Measurements from ENCODE around the gene GMDS.

The GMDS gene

GRCh38 chr6:2135401-2135800, 110.0 kb downstream of the GMDS start:
- Histone ChIP-seq H3K9me3 (ENCODE audit: insufficient read depth, low read length) (no peaks in the 10 kb centered on the region), H3K79me2 (ENCODE audit: low read length) (no peaks in the 10 kb centered on the region), H3K27ac (ENCODE audit: low read length) (no peak overlapping the region), H2AFZ (ENCODE audit: low read depth, low read length) (no peak overlapping the region), H4K20me1 (ENCODE audit: insufficient read depth, low read length) (no peaks in the 10 kb centered on the region), H3K4me2 (ENCODE audit: low read length) (no peak overlapping the region), H3K36me3 (replicated peaks; ENCODE audit: low read depth, low read length) (no peaks in the 10 kb centered on the region), H3K4me1 (ENCODE audit: low read length) (no peaks in the 10 kb centered on the region), H3K9ac (ENCODE audit: low read length) (no peak overlapping the region), H3K4me3 (ENCODE audit: low read length) (no peak overlapping the region), H3K27me3 (ENCODE audit: low read depth, low read length) (no peaks in the 10 kb centered on the region)
- no peak for TF ChIP-seq EZH2phosphoT487 (IDR thresholded peaks at IDR 0.05; ENCODE audit: low read depth)
- no peak for TF ChIP-seq CTCF (IDR thresholded peaks at IDR 0.05; ENCODE audit: low read depth, low read length)

GRCh38 chr6:2134554-2134953, 110.9 kb downstream of the GMDS start:
- Histone ChIP-seq H3K79me2 (ENCODE audit: low read length) (no peaks in the 10 kb centered on the region), H4K20me1 (ENCODE audit: insufficient read depth, low read length) (no peaks in the 10 kb centered on the region), H2AFZ (ENCODE audit: low read depth, low read length) (no peak overlapping the region), H3K9me3 (ENCODE audit: insufficient read depth, low read length) (no peaks in the 10 kb centered on the region), H3K4me2 (ENCODE audit: low read length) (no peak overlapping the region), H3K4me3 (ENCODE audit: low read length) (no peak overlapping the region), H3K27ac (ENCODE audit: low read length) (no peak overlapping the region), H3K9ac (ENCODE audit: low read length) (no peak overlapping the region), H3K4me1 (ENCODE audit: low read length) (no peaks in the 10 kb centered on the region), H3K36me3 (replicated peaks; ENCODE audit: low read depth, low read length) (no peaks in the 10 kb centered on the region), H3K27me3 (ENCODE audit: low read depth, low read length) (no peaks in the 10 kb centered on the region)
- TF ChIP-seq CTCF (IDR thresholded peaks at IDR 0.05; ENCODE audit: low read depth, low read length) (no peak), EZH2phosphoT487 (IDR thresholded peaks at IDR 0.05; ENCODE audit: low read depth) (no peak)

- Histone ChIP-seq H3K79me2 (ENCODE audit: low read length) (no peaks in the 10 kb centered on the region), H3K36me3 (replicated peaks; ENCODE audit: low read depth, low read length) (no peaks in the 10 kb centered on the region), H4K20me1 (ENCODE audit: insufficient read depth, low read length) (no peaks in the 10 kb centered on the region), H2AFZ (ENCODE audit: low read depth, low read length) (no peak overlapping the region), H3K4me1 (ENCODE audit: low read length) (no peaks in the 10 kb centered on the region), H3K9me3 (ENCODE audit: insufficient read depth, low read length) (no peaks in the 10 kb centered on the region), H3K27ac (ENCODE audit: low read length) (no peak overlapping the region), H3K27me3 (ENCODE audit: low read depth, low read length) (no peaks in the 10 kb centered on the region), H3K4me3 (ENCODE audit: low read length) (no peak overlapping the region), H3K9ac (ENCODE audit: low read length) (no peak overlapping the region), H3K4me2 (ENCODE audit: low read length) (no peak overlapping the region)
- TF ChIP-seq CTCF (IDR thresholded peaks at IDR 0.05; ENCODE audit: low read depth, low read length), result no peak
- TF ChIP-seq EZH2phosphoT487 (IDR thresholded peaks at IDR 0.05; ENCODE audit: low read depth), result no peak
Measured at GRCh38 chr6:2133716-2134310, 111.6 kb downstream of the GMDS start.

GRCh38 chr6:2132916-2133315, 112.5 kb downstream of the GMDS start:
- no peaks in the 10 kb centered on the region for H3K79me2 ChIP-seq (ENCODE audit: low read length)
- H3K9me3 ChIP-seq (ENCODE audit: insufficient read depth, low read length), result no peaks in the 10 kb centered on the region
- H2AFZ ChIP-seq (ENCODE audit: low read depth, low read length), result no peak overlapping the region
- H3K27me3 ChIP-seq (ENCODE audit: low read depth, low read length), result no peaks in the 10 kb centered on the region
- no peak overlapping the region for H3K27ac ChIP-seq (ENCODE audit: low read length)
- H4K20me1 ChIP-seq (ENCODE audit: insufficient read depth, low read length), result no peaks in the 10 kb centered on the region
- no peak overlapping the region for H3K9ac ChIP-seq (ENCODE audit: low read length)
- no peaks in the 10 kb centered on the region for H3K4me1 ChIP-seq (ENCODE audit: low read length)
- H3K4me2 ChIP-seq (ENCODE audit: low read length), result no peak overlapping the region
- TF ChIP-seq EZH2phosphoT487 (IDR thresholded peaks at IDR 0.05; ENCODE audit: low read depth) (no peak), CTCF (IDR thresholded peaks at IDR 0.05; ENCODE audit: low read depth, low read length) (no peak)
- no peak overlapping the region for H3K4me3 ChIP-seq (ENCODE audit: low read length)
- no peaks in the 10 kb centered on the region for H3K36me3 ChIP-seq (replicated peaks; ENCODE audit: low read depth, low read length)

Measured in OCI-LY3 (cell line).